ENCODE results near the gene CADM2.

DNA sequence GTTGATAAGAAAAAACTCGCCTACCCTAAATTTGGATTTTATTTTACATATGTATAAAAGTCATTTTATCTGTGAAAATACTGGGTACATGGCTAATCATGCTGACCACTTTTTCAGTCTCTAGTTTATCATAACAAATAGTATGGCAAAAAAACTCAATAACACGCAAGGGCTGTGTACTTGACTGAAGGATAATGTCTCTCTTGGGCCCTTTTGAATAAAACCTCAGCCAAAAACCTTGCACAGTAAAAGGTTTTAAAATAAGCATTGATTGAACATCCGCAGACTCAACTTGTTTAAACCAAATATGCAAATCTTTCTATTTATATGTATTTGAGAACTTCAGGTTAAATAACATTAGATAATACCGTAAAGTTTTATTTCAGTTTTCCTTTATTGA, 285.3 kb downstream of the CADM2 start:
- no peak for TF ChIP-seq EZH2 (IDR thresholded peaks at IDR 0.05)
- TF ChIP-seq, protein P1, sequence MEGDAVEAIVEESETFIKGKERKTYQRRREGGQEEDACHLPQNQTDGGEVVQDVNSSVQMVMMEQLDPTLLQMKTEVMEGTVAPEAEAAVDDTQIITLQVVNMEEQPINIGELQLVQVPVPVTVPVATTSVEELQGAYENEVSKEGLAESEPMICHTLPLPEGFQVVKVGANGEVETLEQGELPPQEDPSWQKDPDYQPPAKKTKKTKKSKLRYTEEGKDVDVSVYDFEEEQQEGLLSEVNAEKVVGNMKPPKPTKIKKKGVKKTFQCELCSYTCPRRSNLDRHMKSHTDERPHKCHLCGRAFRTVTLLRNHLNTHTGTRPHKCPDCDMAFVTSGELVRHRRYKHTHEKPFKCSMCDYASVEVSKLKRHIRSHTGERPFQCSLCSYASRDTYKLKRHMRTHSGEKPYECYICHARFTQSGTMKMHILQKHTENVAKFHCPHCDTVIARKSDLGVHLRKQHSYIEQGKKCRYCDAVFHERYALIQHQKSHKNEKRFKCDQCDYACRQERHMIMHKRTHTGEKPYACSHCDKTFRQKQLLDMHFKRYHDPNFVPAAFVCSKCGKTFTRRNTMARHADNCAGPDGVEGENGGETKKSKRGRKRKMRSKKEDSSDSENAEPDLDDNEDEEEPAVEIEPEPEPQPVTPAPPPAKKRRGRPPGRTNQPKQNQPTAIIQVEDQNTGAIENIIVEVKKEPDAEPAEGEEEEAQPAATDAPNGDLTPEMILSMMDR (IDR thresholded peaks at IDR 0.05), result no peak

Measured in neural progenitor cell (in vitro differentiated cells).